ENCODE data around the gene IFT122.

DNA sequence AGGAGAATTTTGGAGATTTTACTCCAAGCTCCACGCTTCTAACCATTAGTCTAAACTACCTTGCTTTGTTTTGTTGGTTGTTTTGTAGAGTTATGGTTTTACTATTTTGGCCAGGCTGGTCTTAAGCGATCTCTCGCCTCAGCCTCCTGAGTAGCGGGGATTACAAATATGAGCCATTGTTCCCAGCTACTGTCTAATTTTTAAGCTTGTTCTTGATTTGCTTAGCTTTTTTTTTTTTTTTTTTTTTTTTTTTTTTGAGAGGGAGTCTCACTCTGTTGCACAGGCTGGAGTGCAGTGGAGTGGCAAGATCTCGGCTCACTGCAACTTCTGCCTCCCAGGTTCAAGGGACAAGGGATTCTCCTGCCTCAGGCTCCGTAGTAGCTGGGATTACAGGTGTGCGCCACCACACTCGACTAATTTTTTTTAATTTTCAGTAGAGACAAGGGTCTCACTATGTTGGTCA lies 40.1 kb upstream of the IFT122 start:
- TF ChIP-seq, protein P1, sequence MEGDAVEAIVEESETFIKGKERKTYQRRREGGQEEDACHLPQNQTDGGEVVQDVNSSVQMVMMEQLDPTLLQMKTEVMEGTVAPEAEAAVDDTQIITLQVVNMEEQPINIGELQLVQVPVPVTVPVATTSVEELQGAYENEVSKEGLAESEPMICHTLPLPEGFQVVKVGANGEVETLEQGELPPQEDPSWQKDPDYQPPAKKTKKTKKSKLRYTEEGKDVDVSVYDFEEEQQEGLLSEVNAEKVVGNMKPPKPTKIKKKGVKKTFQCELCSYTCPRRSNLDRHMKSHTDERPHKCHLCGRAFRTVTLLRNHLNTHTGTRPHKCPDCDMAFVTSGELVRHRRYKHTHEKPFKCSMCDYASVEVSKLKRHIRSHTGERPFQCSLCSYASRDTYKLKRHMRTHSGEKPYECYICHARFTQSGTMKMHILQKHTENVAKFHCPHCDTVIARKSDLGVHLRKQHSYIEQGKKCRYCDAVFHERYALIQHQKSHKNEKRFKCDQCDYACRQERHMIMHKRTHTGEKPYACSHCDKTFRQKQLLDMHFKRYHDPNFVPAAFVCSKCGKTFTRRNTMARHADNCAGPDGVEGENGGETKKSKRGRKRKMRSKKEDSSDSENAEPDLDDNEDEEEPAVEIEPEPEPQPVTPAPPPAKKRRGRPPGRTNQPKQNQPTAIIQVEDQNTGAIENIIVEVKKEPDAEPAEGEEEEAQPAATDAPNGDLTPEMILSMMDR (IDR thresholded peaks at IDR 0.05): peak in 1 of 7 experiments; percentile 28
- TF ChIP-seq EP300 (IDR thresholded peaks at IDR 0.05): no peak
